ENCODE results near the gene CELSR1.
"Not testable (repeated sequence)": the region's sequence is repeated elsewhere in the genome, so short reads cannot be mapped to it uniquely, and the experiment has no call there.

The CELSR1 gene

GRCh38 chr22:46509416-46510089 is 27.9 kb downstream of the CELSR1 start:
- DNase-seq = no peak

DNA sequence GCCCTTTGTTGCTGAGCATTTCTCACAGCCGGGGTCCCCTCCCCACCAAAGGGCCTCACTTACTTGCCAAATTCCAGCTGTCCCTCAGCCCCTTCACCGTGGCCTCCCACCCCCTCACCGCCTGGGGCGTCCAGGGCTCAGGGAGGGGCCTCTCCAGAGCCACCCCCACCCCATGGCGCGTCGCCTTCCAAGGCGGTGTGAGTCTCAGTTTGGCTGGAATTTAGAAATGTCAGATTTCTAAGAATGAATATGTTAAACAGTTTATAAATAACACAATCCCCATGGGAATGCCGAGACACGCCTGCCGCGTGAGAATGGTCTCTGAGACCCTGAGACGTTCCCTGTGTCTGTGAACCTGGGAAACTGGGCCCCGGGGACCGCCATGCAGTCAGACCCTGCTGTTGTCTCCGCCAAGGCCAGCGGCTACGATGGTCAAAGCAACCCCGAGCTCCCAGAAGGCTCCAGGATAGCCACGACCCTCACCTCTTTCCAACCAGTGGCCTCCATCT is 28.9 kb downstream of the CELSR1 start:
- DNase-seq = no peak

DNA sequence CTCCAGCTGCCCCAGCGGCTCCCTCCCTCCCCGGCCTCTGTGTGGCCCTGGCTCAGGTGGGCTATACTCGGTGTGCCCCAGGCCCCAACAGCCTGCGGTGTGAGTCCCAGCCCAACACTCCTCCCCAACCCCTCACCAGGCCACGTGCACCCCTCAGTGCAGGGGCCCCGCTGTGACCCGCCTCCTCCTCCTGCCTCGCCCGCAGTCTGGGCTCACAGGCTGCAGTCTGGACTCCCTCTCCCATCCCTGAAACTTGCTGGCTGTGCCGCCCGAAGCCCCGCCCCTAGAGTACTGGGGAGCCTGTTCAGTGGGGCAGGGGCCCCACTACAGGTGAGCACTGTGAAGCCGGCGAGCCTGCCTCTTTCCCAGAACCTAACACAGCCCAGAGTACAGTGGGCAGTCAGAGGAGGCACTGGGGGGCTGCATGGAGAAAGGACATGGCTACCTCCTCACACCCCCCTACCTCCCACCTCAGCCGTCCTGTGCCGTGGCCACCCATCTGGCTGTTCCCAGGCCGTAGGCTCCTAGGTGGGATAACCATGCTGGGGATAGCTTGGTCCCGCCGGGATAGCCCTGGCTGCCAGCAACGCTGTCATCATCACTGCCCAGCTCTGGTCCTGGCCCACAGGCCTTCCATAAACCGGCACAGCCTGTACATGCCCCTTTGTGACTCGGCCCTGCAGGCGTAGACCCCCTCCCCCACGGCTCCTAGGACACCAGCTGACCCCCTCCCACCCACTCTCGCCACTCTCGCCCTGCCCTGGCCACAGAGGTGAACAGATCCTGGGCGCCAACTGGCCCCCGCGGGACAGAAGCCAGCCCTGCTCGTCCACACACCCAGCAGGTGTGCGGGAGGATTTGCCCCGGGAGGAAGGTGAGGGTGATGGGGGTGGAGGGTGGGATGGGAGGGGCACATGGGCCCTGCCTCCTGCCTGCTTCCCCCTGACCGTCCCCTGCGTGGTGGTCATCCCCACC is 29.7 kb downstream of the CELSR1 start:
- DNase-seq = no peak

DNA sequence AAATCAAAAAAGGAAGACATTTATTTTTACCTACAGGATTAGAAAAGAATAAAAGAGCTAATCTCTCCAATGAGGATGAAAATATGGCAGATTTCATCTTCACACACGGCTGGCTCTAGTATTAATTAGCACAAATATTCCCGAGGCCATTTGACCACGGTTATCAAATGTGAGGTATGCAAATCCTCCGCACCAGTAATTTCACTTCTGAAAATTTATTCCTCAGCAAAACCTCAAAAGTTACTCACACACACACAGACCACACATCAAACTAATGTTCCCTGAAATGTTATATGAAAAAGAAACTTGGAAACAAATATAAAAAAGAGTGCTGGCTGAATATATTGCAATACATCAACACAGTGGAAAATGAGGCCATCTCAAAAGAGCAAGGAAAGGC is 32.8 kb downstream of the CELSR1 start:
- DNase-seq = no peak

DNA sequence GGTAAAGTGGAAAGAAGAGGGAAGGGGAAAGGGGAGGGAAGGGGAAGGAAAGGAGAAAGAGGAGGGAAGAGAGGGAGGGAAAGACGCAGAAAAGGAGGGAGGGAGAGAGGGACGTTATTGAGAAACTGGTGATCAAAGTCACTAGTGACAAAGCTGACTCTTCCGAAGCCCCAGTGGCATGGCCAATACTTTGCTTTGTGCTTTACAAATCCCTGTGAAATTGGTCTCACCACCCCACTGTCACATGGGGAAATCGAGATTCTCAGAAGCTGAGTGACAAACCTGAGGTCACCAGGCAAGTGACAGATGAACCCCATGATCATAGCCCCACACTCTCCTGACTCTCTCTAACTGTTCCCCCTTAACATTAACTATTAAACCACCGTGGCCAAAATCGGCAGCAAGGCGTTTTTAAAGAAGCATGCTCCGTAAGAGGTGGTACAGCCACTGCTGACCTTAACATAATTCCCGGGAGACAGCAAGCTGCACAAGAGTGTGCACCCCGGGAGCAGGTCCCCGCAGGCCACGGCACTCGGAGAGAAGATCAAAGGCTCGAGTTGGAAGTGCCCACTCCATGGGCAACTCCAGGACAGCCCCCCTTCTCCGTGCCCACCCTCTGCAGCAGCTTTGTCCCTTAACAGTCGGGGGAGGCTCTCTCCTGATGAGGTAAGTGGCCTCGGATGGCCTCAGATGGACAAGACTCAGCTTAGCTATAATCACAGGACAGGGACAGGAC is 34.8 kb downstream of the CELSR1 start:
- no peak for DNase-seq

DNA sequence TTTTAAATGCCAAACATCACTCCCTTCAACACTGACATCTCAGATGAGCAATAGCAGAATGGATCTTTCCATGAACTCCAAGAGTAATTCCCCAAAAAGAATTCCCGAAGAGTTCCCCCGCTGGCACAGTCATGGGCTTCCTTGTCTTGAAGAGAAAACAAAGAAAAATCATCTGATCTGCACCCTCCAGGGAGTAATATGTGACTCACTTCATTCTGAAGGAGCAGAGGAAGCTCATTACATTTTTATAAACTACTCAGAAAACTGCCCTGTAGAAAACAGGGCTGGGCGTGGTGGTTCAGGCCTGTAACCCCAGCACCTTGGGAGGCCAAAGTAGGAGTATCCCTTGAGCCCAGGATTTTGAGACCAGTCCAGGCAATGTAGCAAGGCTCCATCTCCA is 35.7 kb downstream of the CELSR1 start:
- DNase-seq = no peak

DNA sequence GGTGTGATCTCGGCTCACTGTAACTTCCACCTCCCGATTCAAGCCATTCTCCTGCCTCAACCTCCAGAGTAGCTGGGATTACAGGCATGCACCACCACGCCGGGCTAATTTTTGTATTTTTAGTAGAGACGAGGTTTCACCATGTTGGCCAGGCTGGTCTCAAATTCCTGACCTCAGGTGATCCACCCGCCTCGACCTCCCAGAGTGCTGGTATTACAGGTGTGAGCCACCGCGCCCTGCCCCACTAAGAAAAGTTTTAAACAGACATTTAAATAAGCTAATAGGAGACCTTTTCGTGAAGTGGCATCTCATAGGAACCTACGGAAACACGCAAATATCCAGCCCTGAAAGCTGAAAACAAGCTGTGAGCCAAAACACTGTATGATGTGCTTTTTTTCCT is 36.2 kb downstream of the CELSR1 start:
- DNase-seq = not testable (repeated sequence)

DNA sequence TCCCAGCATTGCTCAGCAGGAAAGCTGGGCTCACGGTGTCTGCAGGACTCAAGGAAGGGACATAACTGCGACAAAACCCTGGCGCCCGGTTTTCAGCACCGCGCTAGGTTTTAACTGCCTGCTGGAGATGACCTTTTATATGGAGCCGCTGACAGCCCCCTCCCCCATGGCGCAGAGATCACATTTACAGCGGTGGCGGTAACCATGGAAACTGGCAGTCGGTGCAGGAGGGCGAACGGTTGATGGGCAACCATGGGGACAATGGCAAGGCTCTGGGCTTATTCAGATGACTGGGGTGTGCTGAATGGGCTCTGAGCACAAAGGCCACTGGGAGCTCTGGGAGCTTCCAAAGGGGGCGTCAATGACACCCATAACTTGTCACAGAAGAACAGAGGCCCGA is 37.2 kb downstream of the CELSR1 start:
- no peak for DNase-seq

DNA sequence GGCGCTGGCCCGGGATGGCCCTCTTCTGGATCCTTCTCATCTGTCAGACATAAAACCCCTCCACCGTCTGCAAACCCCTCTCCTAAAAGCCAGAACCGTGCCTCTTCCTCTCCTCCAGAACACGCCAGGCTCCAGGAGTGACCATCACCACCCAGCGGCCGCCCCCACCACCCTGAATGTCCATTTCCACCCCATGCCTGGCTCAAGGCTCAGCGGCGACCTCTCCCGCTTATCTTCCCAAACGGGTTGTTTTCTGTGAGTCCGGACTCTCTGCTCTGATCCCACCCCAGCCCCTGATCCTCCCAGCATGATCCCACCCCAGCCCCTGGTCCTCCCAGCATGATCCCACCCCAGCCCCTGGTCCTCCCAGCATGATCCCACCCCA is 37.6 kb downstream of the CELSR1 start:
- DNase-seq = no peak

DNA sequence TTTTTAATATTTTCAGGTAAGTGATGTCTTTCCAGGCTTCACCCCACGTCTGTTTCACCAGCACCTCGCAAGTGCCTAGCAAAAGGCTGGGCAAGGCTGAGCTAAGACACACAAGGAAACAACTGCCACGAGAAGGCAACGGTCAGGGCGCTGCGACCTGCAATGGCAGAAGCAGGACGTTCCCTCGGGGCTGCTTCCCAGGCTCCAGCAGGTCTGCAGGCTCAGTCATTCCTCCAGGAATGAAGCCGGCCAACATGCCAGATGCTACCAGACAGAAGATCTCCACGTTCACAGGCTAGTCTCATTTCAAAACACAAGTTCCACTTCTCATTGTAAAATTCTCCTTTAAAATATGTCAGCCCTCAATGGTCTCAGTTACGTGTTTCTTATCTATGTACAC is 45.5 kb downstream of the CELSR1 start:
- peak; percentile 1 for DNase-seq

DNA sequence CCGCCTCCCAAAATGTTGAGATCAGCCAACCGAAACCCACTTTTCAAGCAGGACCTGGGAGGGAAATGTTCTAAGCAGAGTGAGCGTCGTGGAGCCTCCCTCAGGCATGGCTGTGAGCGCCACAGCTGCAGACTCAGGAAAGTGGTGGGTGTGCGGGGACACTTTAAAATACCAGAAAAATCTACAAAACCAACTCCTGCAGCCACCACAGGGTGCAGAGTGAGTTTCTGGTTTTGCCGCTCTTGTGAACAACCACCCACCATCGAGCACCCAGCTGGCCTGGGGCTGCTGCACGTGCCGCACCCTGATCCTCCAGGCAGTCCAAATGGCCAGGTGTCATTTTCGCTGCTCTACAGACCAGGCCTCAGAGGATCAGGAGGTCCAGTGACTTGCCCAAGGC is 46.9 kb downstream of the CELSR1 start:
- no peak for DNase-seq

DNA sequence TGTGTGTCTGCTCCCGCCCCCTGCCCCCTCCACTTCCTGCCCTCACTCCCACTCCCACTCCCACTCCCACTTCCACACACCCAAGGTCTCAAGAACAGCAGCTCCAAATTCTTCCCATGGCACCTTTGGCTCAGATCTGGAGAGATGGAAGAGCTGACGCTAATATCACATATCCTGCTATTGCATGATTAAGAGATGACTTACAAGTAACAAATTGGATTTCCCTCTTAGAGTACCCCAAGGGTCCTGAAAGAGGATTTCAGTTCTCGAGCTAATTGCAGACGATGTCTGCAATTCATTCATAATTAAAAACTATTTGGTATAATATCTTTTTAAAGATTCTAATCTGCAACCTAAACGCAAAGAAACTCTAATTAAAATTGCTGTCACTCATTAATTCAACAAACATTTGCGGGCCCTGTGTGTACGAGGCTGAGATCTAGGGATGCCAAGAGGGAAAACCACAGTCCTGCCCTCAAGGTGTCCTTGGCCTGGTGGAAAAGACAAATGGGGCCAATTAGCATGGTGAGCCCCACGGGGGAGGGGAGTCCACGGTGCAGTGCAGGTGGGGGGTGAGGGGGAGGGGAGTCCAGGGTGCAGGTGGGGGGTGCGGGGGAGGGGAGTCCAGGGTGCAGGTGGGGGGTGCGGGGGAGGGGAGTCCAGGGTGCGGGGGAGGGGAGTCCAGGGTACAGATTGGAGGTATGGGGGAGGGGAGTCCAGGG is 50.3 kb downstream of the CELSR1 start:
- no peak for DNase-seq

DNA sequence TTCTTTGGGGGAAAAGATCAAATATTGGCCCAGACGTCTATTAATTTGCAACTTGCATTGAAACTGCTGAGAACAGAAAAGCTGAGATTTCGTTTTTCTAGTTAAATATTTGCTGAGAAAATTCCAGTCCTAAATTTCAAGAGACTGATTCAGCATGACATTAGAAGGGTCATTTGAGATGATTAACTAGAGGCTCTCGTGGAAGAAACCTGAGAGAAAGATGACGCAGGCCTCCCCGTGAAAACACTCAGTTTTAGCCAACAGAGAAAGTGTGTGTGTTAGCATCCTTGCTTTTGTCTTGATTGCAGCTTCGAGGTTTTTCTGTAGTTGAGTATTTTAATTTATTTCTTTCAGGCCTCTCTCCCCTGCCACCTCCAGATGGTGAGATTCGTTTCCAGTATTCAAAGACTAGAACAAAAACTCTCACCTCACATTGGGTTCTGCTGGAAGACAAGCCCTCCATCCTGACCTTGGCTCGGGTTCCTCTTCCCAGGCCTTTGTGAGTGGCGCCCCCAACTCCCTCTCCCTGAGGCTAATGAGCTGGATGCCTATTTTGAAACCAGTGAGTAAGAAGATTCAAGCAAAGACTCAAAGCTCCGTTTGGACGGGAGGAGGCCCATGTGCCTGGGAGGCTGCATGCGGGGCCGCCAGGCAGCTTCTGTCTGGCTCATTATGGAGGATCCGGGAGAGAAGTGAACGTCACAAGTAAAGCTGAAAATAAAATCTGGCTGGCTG is 52.4 kb downstream of the CELSR1 start:
- DNase-seq = no peak

DNA sequence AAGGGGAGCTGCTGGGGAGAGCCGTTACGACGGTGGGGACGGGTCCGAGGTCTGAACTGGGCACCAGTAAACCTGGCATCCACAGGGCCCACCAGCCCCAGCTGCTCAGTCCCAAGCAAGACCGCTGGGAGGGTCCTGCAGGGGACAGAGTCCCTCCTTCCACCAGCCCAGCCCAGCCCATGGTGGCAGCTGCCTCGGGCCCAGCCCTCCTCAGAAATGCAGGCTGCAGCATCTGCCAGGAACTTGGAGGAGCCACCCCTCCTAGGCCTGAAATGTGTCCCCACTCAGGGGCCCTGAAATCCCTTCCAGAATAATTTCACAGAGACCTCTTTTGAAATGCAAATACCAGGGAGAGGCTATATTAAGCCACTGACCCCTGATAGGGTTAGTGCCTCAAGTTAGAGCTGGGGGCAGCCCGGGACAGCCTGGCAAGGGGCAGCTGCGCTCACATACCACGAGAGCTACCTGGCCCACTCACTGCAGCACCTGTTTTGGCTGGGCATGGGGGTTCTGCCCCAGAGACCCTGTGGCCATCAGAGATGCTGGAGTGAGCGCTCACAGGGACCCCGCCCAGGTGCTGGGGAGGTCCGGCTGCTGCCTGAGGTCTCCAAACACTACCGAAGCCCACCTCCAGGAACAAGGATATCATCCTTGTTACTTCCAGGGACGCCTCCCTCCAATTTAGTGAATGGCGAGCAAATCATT is 53.1 kb downstream of the CELSR1 start:
- DNase-seq = no peak

GRCh38 chr22:46483353-46483752 is 54.1 kb downstream of the CELSR1 start:
- DNase-seq = no peak

DNA sequence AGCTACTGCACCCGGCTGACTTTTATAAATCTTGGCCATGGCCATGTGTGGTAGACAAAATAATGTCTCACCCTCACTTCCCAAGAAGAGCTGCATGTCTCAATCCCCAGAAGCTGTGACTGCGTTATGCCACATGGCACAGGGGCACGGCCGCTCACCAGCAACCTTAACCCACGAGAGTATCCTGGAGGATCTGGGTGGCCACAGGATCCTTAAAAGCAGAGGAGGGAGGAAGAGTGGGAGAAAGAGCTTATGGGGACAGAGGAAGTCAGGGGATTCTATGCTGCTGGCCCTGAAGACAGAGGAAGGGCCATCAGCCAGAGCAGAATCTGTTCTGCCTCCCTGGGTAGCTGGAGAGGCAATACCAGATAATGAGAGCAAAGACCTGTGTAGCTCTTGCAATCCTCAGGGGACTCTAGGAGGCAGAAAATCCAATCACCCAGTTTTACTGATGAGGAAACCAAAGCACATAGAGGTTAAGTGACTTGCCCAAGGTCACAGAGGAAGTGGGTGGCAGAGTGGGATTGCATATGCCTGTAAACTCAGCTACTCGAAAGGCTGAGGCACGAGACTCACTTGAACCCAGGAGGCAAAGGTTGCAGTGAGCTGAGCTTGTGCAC is 55.3 kb downstream of the CELSR1 start:
- DNase-seq = no peak

GRCh38 chr22:46481386-46481785 is 56.0 kb downstream of the CELSR1 start:
- no peak for DNase-seq

DNA sequence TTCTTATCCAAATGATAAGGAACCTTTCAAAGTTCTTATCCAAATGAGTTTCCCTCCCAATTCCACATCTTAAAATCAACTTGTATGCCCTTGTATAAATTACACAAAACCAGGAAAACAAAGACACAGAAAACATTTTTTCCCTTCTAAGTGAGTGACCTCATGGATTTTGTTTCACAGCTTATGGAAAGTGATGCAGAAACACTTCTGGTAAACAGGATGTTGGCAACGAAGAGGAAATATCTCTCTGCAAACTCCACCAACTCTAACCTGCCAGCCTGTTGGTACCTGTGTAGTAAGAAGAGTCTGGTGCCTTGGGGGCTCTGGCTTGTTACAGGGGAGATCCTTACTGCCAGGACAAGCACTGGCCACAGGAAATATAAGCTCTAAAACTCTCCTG is 57.0 kb downstream of the CELSR1 start:
- no peak for DNase-seq

DNA sequence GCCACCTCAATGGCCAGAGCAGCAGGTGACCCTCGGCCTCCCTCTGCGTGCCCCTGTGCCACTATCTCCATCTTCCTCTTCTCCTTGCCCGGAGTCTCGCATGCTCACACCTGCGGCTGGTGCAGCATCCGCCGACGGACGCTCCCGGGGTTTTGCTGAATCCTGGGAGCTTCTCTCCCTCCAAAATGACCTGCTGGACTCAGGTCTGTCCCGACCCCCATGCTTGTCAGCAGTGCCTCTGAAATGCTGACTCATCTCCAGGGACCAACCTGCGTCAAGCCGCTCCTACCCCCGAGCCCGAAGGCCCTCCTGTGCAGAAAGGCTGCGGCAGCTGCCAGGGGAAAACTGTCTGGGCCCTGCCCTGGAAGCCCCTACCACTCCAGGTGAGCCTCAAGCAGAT is 58.4 kb downstream of the CELSR1 start:
- DNase-seq = no peak

DNA sequence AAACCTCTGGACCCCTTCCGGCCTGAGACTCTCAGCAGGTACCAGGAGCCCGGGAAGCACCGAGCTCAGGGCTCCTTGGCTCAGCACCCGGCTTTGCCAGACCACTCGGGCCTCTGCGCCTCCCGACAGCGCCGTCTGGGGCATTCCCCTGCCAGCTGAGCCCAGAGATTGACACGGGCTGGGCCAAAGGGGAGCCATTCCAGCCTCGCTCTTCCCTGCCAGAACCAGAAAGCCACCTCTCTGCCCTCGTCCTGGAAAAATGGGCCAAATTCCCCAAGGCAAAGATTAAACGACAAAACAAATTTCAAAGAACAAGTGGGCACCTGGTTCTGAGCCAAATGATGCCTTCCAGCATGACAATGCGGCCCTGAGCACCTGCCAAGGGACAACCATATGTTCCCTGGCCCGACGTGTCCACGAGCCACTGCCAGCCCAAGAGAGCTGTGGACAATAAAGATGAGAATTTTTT is 59.3 kb downstream of the CELSR1 start:
- DNase-seq = no peak

DNA sequence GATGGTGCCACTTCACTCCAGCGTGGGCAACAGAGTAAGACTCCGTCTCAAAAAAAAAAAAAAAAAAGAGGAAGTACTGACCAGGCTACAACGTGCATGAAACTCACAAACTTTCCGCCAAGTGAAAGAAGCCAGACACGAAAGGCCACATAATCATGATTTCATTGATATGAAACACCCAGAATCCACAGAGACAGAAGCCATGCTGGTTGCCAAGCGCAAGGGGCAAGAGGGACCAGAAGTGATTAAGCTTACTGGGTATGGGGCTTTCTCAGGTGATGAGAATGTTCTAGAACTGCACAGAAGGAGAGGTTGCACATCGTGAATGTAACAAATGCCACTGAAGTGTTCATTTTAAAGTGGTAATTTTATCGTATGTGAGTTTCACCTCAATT is 60.9 kb downstream of the CELSR1 start:
- DNase-seq = no peak
